T-helper 2 cell treated with Interferon-gamma antibody and Interleukin-4, amounts not matched to agents 5 μg/mL and 100 μg/mL, for 36 hours (primary cell): ENCODE measurements around the gene NEXN.

ENCODE experiments used
- DNase-seq: peaks from one replicate; pipeline ENCODE4 v3.0.0; 2021; ENCODE audit warnings: low spot score
- H3K27ac Mint-ChIP-seq: one replicate; pipeline ENCODE4 v1.8.0; 2021; ENCODE audit warnings: mild to moderate bottlenecking, mixed read lengths
- H3K27me3 Mint-ChIP-seq: one replicate; pipeline ENCODE4 v1.8.0; 2021; ENCODE audit warnings: low read depth, mixed read lengths
- H3K36me3 Mint-ChIP-seq: one replicate; pipeline ENCODE4 v1.8.0; 2021; ENCODE audit warnings: low read depth, mixed read lengths
- H3K4me1 Mint-ChIP-seq: one replicate; pipeline ENCODE4 v1.8.0; 2021; ENCODE audit warnings: low read depth, mixed read lengths
- H3K4me3 Mint-ChIP-seq: one replicate; pipeline ENCODE4 v1.8.0; 2022; ENCODE audit warnings: mild to moderate bottlenecking, moderate library complexity, mixed read lengths
- H3K9me3 Mint-ChIP-seq: one replicate; pipeline ENCODE4 v1.8.0; 2021; ENCODE audit warnings: mixed read lengths

Gene NEXN

GRCh38 chr1:77983997-77984355 lies 95.6 kb downstream of the NEXN start:
- DNase-seq, result no peak
- Mint-ChIP-seq H3K9me3 (no peaks in the 10 kb centered on the region), H3K4me1 (peaks cover 18% of the 10 kb centered on the region), H3K27me3 (no peaks in the 10 kb centered on the region), H3K36me3 (peaks cover 15% of the 10 kb centered on the region), H3K27ac (no peak overlapping the region), H3K4me3 (no peak overlapping the region)

GRCh38 chr1:77984629-77985028 lies 96.2 kb downstream of the NEXN start:
- no peak for DNase-seq
- Mint-ChIP-seq H3K9me3 (no peaks in the 10 kb centered on the region), H3K36me3 (peaks cover 15% of the 10 kb centered on the region), H3K4me1 (peaks cover 22% of the 10 kb centered on the region), H3K4me3 (no peak overlapping the region), H3K27me3 (no peaks in the 10 kb centered on the region), H3K27ac (no peak overlapping the region)

- Mint-ChIP-seq H3K27ac (no peak overlapping the region), H3K36me3 (peaks cover 6% of the 10 kb centered on the region), H3K4me3 (no peak overlapping the region), H3K27me3 (no peaks in the 10 kb centered on the region), H3K4me1 (peaks cover 18% of the 10 kb centered on the region), H3K9me3 (no peaks in the 10 kb centered on the region)
- no peak for DNase-seq
Observed at GRCh38 chr1:77986810-77987209, 98.4 kb downstream of the NEXN start.

DNA sequence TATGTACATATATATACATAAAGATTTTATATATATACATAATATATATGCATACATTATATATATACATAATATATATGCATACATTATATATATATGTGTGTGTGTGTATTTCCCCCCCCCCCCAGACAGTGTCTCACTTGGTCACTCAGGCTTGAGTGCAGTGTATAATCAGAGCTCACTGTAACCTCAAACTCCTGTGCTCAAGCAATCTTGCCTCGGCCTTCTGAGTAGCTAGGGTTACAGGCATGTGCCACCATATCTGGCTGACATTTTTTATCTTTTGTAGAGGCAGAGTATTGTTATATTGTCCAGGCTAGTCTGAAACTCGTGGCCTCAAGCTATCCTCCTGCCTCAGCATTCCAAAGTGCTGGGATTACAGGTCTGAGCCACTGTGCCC lies 99.5 kb downstream of the NEXN start:
- no peak for DNase-seq
- H3K9me3 Mint-ChIP-seq, result no peaks in the 10 kb centered on the region
- no peak overlapping the region for H3K4me3 Mint-ChIP-seq
- peaks cover 6% of the 10 kb centered on the region for H3K36me3 Mint-ChIP-seq
- H3K27me3 Mint-ChIP-seq, result no peaks in the 10 kb centered on the region
- no peak overlapping the region for H3K27ac Mint-ChIP-seq
- H3K4me1 Mint-ChIP-seq, result peaks cover 18% of the 10 kb centered on the region

DNA sequence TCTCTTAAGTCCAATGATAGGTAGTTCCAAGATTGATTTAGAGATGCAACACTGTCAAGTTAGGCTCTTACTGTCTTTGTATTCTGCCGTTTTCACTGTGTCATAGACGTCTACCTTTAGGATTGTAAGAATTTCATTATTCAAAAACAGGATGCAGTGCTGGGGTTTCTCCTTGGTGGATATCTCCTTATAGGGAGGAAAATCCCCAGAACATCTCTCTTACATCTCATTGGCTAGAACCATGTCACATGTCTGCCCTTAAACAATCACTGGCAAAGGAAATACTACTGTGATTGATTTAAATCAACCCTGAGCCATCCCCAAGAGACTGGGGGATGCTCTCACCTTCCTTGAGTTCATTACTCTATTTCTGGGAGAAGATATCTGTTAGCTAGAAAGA lies 101.3 kb downstream of the NEXN start:
- Mint-ChIP-seq H3K36me3 (peaks cover 8% of the 10 kb centered on the region), H3K27me3 (no peaks in the 10 kb centered on the region), H3K27ac (no peak overlapping the region), H3K4me1 (peaks cover 15% of the 10 kb centered on the region), H3K9me3 (no peaks in the 10 kb centered on the region), H3K4me3 (no peak overlapping the region)
- no peak for DNase-seq

GRCh38 chr1:77990629-77991204 lies 102.3 kb downstream of the NEXN start:
- Mint-ChIP-seq H3K36me3 (peaks cover 8% of the 10 kb centered on the region), H3K9me3 (no peaks in the 10 kb centered on the region), H3K27ac (no peak overlapping the region), H3K4me1 (peaks cover 14% of the 10 kb centered on the region), H3K4me3 (no peak overlapping the region), H3K27me3 (no peaks in the 10 kb centered on the region)
- no peak for DNase-seq

- no peaks in the 10 kb centered on the region for H3K9me3 Mint-ChIP-seq
- H3K36me3 Mint-ChIP-seq, result peaks cover 8% of the 10 kb centered on the region
- H3K27ac Mint-ChIP-seq, result no peak overlapping the region
- H3K27me3 Mint-ChIP-seq, result no peaks in the 10 kb centered on the region
- no peak overlapping the region for H3K4me3 Mint-ChIP-seq
- peaks cover 14% of the 10 kb centered on the region for H3K4me1 Mint-ChIP-seq
- no peak for DNase-seq
Observed at GRCh38 chr1:77991638-77992037, 103.2 kb downstream of the NEXN start.
